ENCODE results near the gene PAPSS1. TPM values are rescaled to one million over a fixed set of nuclear protein-coding genes. Genes with fewer than 3 reads are reported as not detected.
A peak's percentile ranks its signal among the peaks of the same experiment; 100 is the strongest.

PAPSS1 gene
- 1 to 10 TPM; 3.7 to 7.6 (median 6.8) TPM for total RNA-seq
- long read RNA-seq, partial matches to known transcripts, result 0 of 3 reads
- long read RNA-seq, other reads (novel, unspliced or antisense), result 0 of 3 reads

- intact Hi-C loops (cut with DNase I), result no loop called here
- no peak for TF ChIP-seq CTCF (IDR thresholded peaks at IDR 0.05)
- peak; percentile 91 for TF ChIP-seq POLR2A (IDR thresholded peaks at IDR 0.05)
- WGBS (ENCODE audit: insufficient coverage, low coverage, low lambda C conversion rate, missing lambda C conversion rate), result 0% methylated on average over 13 of the region's 90 CpGs
- H3K4me1 ChIP-seq, result peaks cover 0 to 5% (median 0%) of the 10 kb centered on the region in 4 donors
- H3K4me3 ChIP-seq, result peak within 1 kb of the TSS; percentile 74 to 86 (median 79)
- DNase-seq (peak; percentile 99), ATAC-seq (peak; percentile 97 to 99 (median 98))
- no peaks in the 10 kb centered on the region for H3K27me3 ChIP-seq
- no peaks in the 10 kb centered on the region for H3K36me3 ChIP-seq
- H3K9me3 ChIP-seq, result no peaks in the 10 kb centered on the region
- H3K27ac ChIP-seq, result peak within 1 kb of the TSS; percentile 83 to 88 (median 86)
These were observed at the start of gene PAPSS1 for GRCh38 chr4:107719922-107720722. Gene PAPSS1 (minus strand): TSS chr4:107720234. CDS start chr4:107720179, 55 bp downstream.

GRCh38 chr4:107760281-107760947 lies 40.4 kb upstream of the PAPSS1 start:
- intact Hi-C loops (cut with DNase I), result loop anchor here in 1 of 2 donors (5.0 kb wide), 1 partner anchor 152 kb away; no protein-coding TSS in a partner anchor
- Histone ChIP-seq H3K4me1 (peaks cover 0 to 11% (median 0%) of the 10 kb centered on the region in 4 donors), H3K36me3 (no peaks in the 10 kb centered on the region), H3K9me3 (no peaks in the 10 kb centered on the region), H3K4me3 (no peak overlapping the region), H3K27ac (no peak overlapping the region), H3K27me3 (no peaks in the 10 kb centered on the region)
- no peak for TF ChIP-seq POLR2A (IDR thresholded peaks at IDR 0.05)
- peak; percentile 50 to 64 (median 61) for TF ChIP-seq CTCF (IDR thresholded peaks at IDR 0.05)
- WGBS (ENCODE audit: insufficient coverage, low coverage, low lambda C conversion rate, missing lambda C conversion rate), result 40% methylated on average over 10 of the region's 10 CpGs
- DNase-seq (peak; percentile 66 to 75 (median 73)), ATAC-seq (peak; percentile 99 to 100 (median 99))

GRCh38 chr4:107757864-107758476 lies 37.9 kb upstream of the PAPSS1 start:
- H3K4me3 ChIP-seq, result no peak overlapping the region
- DNase-seq, result no peak
- H3K4me1 ChIP-seq, result peaks cover 0 to 11% (median 0%) of the 10 kb centered on the region in 4 donors
- WGBS (ENCODE audit: insufficient coverage, low coverage, low lambda C conversion rate, missing lambda C conversion rate), result 31% methylated on average over 2 of the region's 2 CpGs
- intact Hi-C loops (cut with DNase I), result loop anchor here in 1 of 2 donors (10.0 kb wide), 1 partner anchor 147 kb away; no protein-coding TSS in a partner anchor
- H3K9me3 ChIP-seq, result no peaks in the 10 kb centered on the region
- H3K27me3 ChIP-seq, result no peaks in the 10 kb centered on the region
- no peak overlapping the region for H3K27ac ChIP-seq
- peak; percentile 52 to 62 (median 57) for ATAC-seq
- no peaks in the 10 kb centered on the region for H3K36me3 ChIP-seq
- TF ChIP-seq CTCF (IDR thresholded peaks at IDR 0.05) (peak; percentile 55 to 66 (median 59)), POLR2A (IDR thresholded peaks at IDR 0.05) (no peak)

- no peak overlapping the region for H3K4me3 ChIP-seq
- no peaks in the 10 kb centered on the region for H3K36me3 ChIP-seq
- H3K27me3 ChIP-seq, result no peaks in the 10 kb centered on the region
- no peaks in the 10 kb centered on the region for H3K9me3 ChIP-seq
- DNase-seq (no peak), ATAC-seq (no peak)
- TF ChIP-seq CTCF (IDR thresholded peaks at IDR 0.05) (no peak), POLR2A (IDR thresholded peaks at IDR 0.05) (no peak)
- H3K4me1 ChIP-seq, result peaks cover 0 to 11% (median 0%) of the 10 kb centered on the region in 4 donors
- 78% methylated on average over 5 of the region's 5 CpGs for WGBS (ENCODE audit: insufficient coverage, low coverage, low lambda C conversion rate, missing lambda C conversion rate)
- intact Hi-C loops (cut with DNase I), result loop anchor here in 1 of 2 donors (10.0 kb wide), 1 partner anchor 148 kb away; no protein-coding TSS in a partner anchor
- H3K27ac ChIP-seq, result no peak overlapping the region
These were observed 37.2 kb upstream of the PAPSS1 start for GRCh38 chr4:107757283-107757682.

Measured in right lobe of liver (tissue), 6 donors.